ENCODE measurements around the gene ST13.
"Not testable (repeated sequence)": the region's sequence is repeated elsewhere in the genome, so short reads cannot be mapped to it uniquely, and the experiment has no call there.

The ST13 gene

GRCh38 chr22:40877488-40877887 is 21.0 kb upstream of the ST13 start:
- TF ChIP-seq CTCF (IDR thresholded peaks at IDR 0.05; ENCODE audit: low read depth, low read length), result no peak
- no peak overlapping the region for H3K4me3 ChIP-seq (ENCODE audit: low read depth, low read length)

GRCh38 chr22:40876907-40877306 is 20.5 kb upstream of the ST13 start:
- H3K4me3 ChIP-seq (ENCODE audit: low read depth, low read length), result no peak overlapping the region
- TF ChIP-seq CTCF (IDR thresholded peaks at IDR 0.05; ENCODE audit: low read depth, low read length), result no peak

- TF ChIP-seq CTCF (IDR thresholded peaks at IDR 0.05; ENCODE audit: low read depth, low read length), result no peak
These were observed 18.7 kb upstream of the ST13 start for GRCh38 chr22:40875111-40875510.

GRCh38 chr22:40874016-40874415 is 17.6 kb upstream of the ST13 start:
- no peak overlapping the region for H3K4me3 ChIP-seq (ENCODE audit: low read depth, low read length)
- no peak for TF ChIP-seq CTCF (IDR thresholded peaks at IDR 0.05; ENCODE audit: low read depth, low read length)

More at GRCh38 chr22:40875111-40875510, 18.7 kb upstream of the ST13 start:
- H3K4me3 ChIP-seq (ENCODE audit: low read depth, low read length), result no peak overlapping the region

GRCh38 chr22:40868379-40868778 is 11.9 kb upstream of the ST13 start:
- not testable (repeated sequence) for H3K4me3 ChIP-seq (ENCODE audit: low read depth, low read length)

GRCh38 chr22:40867109-40867508 is 10.7 kb upstream of the ST13 start:
- H3K4me3 ChIP-seq (ENCODE audit: low read depth, low read length), result no peak overlapping the region
- TF ChIP-seq CTCF (IDR thresholded peaks at IDR 0.05; ENCODE audit: low read depth, low read length), result no peak

- TF ChIP-seq CTCF (IDR thresholded peaks at IDR 0.05; ENCODE audit: low read depth, low read length), result no peak
- no peak overlapping the region for H3K4me3 ChIP-seq (ENCODE audit: low read depth, low read length)
These were observed 6.1 kb upstream of the ST13 start for GRCh38 chr22:40862537-40862936.

- H3K4me3 ChIP-seq (ENCODE audit: low read depth, low read length), result no peak within 1 kb of the TSS
- TF ChIP-seq CTCF (IDR thresholded peaks at IDR 0.05; ENCODE audit: low read depth, low read length), result no peak
These were observed 5.6 kb upstream of the ST13 start, which contains the start of gene DNAJB7 for GRCh38 chr22:40862013-40862412. TSS of gene DNAJB7 (minus strand) at chr22:40862113. CDS start at chr22:40861994, 119 bp downstream.
